HL-60/S4 treated with phorbol 12-myristate 13-acetate at 8.2 ng/mL for 4 days and 3 days (cell line): ENCODE measurements around the gene PCBP3.
"Not testable (repeated sequence)": the region's sequence is repeated elsewhere in the genome, so short reads cannot be mapped to it uniquely, and the experiment has no call there.

ENCODE experiments used
- in situ Hi-C: fragments of 300-500 bp; cut with MboI; formaldehyde crosslinking; loops from 2 replicates; pipeline ENCODE4 v1.15.0; 2022; ENCODE audit warnings: low sequenced_read_pairs

Gene PCBP3

GRCh38 chr21:45835301-45836267 is 192.1 kb downstream of the PCBP3 start:
- in situ Hi-C loops, result no loop called here

GRCh38 chr21:45836268-45836655 is 192.7 kb downstream of the PCBP3 start:
- in situ Hi-C loops, result no loop called here

GRCh38 chr21:45836694-45837670 is 193.5 kb downstream of the PCBP3 start:
- in situ Hi-C loops, result no loop called here

- in situ Hi-C loops, result no loop called here
Observed at GRCh38 chr21:45837936-45838335, 194.4 kb downstream of the PCBP3 start.

GRCh38 chr21:45838634-45839033 is 195.1 kb downstream of the PCBP3 start:
- in situ Hi-C loops, result no loop called here

GRCh38 chr21:45839274-45839673 is 195.7 kb downstream of the PCBP3 start:
- in situ Hi-C loops, result no loop called here

GRCh38 chr21:45841033-45841432 is 197.5 kb downstream of the PCBP3 start:
- in situ Hi-C loops, result no loop called here

GRCh38 chr21:45843426-45843825 is 199.9 kb downstream of the PCBP3 start:
- in situ Hi-C loops, result no loop called here

- in situ Hi-C loops, result no loop called here
Observed at GRCh38 chr21:45844181-45844580, 200.7 kb downstream of the PCBP3 start.

GRCh38 chr21:45845063-45845769 is 201.7 kb downstream of the PCBP3 start:
- in situ Hi-C loops, result no loop called here

- in situ Hi-C loops, result no loop called here
Observed at GRCh38 chr21:45845770-45846090, 202.2 kb downstream of the PCBP3 start.

GRCh38 chr21:45846373-45847160 is 203.0 kb downstream of the PCBP3 start:
- in situ Hi-C loops, result no loop called here

GRCh38 chr21:45847870-45848269 is 204.3 kb downstream of the PCBP3 start:
- in situ Hi-C loops, result no loop called here

GRCh38 chr21:45848331-45848730 is 204.8 kb downstream of the PCBP3 start:
- in situ Hi-C loops, result no loop called here

- in situ Hi-C loops, result no loop called here
Observed at GRCh38 chr21:45848805-45849204, 205.3 kb downstream of the PCBP3 start.

- in situ Hi-C loops, result no loop called here
Observed at GRCh38 chr21:45849651-45850050, 206.1 kb downstream of the PCBP3 start.

GRCh38 chr21:45850181-45850580 is 206.7 kb downstream of the PCBP3 start:
- in situ Hi-C loops, result no loop called here

- in situ Hi-C loops, result not testable (repeated sequence)
Observed at GRCh38 chr21:45852386-45852785, 208.9 kb downstream of the PCBP3 start.

GRCh38 chr21:45852886-45853400 is 209.4 kb downstream of the PCBP3 start:
- in situ Hi-C loops, result no loop called here
